ENCODE results near the gene KCNK3. TPM values are rescaled to one million over a fixed set of nuclear protein-coding genes. Genes with fewer than 3 reads are reported as not detected.

The KCNK3 gene
- total and polyA plus RNA-seq, 9 donors, result 0.76 to 78.2 (median 2.1) TPM

GRCh38 chr2:26737221-26737620, 44.7 kb downstream of the KCNK3 start:
- intact Hi-C loops (cut with DNase I), result loop anchor here in 1 of 4 donors (2.0 kb wide), 1 partner anchor 124 kb away; no protein-coding TSS in a partner anchor
- Histone ChIP-seq H3K4me3 (no peak overlapping the region), H3K9me3 (no peaks in the 10 kb centered on the region), H3K27ac (no peak overlapping the region), H3K27me3 (no peaks in the 10 kb centered on the region), H3K36me3 (no peaks in the 10 kb centered on the region), H3K4me1 (ENCODE audit: insufficient read depth) (peaks cover 4% of the 10 kb centered on the region)
- DNase-seq, result no peak
- TF ChIP-seq POLR2A (IDR thresholded peaks at IDR 0.05) (no peak), EP300 (IDR thresholded peaks at IDR 0.05) (no peak), CTCF (IDR thresholded peaks at IDR 0.05) (no peak)
- WGBS, 3 donors, result 91 to 95% (median 93%) methylated on average over 4 of the region's 4 CpGs

- Histone ChIP-seq H3K4me1 (ENCODE audit: insufficient read depth) (peaks cover 4% of the 10 kb centered on the region), H3K27ac (no peak overlapping the region), H3K36me3 (no peaks in the 10 kb centered on the region), H3K27me3 (no peaks in the 10 kb centered on the region), H3K9me3 (no peaks in the 10 kb centered on the region), H3K4me3 (no peak overlapping the region)
- no peak for DNase-seq
- intact Hi-C loops (cut with DNase I), result no loop called here
- TF ChIP-seq CTCF (IDR thresholded peaks at IDR 0.05) (no peak), EP300 (IDR thresholded peaks at IDR 0.05) (no peak), POLR2A (IDR thresholded peaks at IDR 0.05) (no peak)
- WGBS, 3 donors, result 88 to 94% (median 91%) methylated on average over 4 of the region's 4 CpGs
These were observed 46.0 kb downstream of the KCNK3 start for GRCh38 chr2:26738481-26738880.

- intact Hi-C loops (cut with DNase I), result no loop called here
- no peak for DNase-seq
- no peaks in the 10 kb centered on the region for H3K27me3 ChIP-seq
- no peak for TF ChIP-seq CTCF (IDR thresholded peaks at IDR 0.05)
- TF ChIP-seq POLR2A (IDR thresholded peaks at IDR 0.05), result no peak
- no peak for TF ChIP-seq EP300 (IDR thresholded peaks at IDR 0.05)
- H3K9me3 ChIP-seq, result no peaks in the 10 kb centered on the region
- WGBS, 3 donors, result 87 to 95% (median 94%) methylated on average over 7 of the region's 7 CpGs
- no peak overlapping the region for H3K4me3 ChIP-seq
- H3K36me3 ChIP-seq, result no peaks in the 10 kb centered on the region
- H3K4me1 ChIP-seq (ENCODE audit: insufficient read depth), result peaks cover 4% of the 10 kb centered on the region
- H3K27ac ChIP-seq, result no peak overlapping the region
These were observed 47.0 kb downstream of the KCNK3 start for GRCh38 chr2:26739514-26739913.

GRCh38 chr2:26740346-26740745, 47.8 kb downstream of the KCNK3 start:
- Histone ChIP-seq H3K9me3 (no peaks in the 10 kb centered on the region), H3K36me3 (no peaks in the 10 kb centered on the region), H3K4me1 (ENCODE audit: insufficient read depth) (peaks cover 4% of the 10 kb centered on the region), H3K27ac (no peak overlapping the region), H3K27me3 (no peaks in the 10 kb centered on the region), H3K4me3 (no peak overlapping the region)
- intact Hi-C loops (cut with DNase I), result loop anchor here in 1 of 4 donors (5.0 kb wide), 1 partner anchor 133 kb away; no protein-coding TSS in a partner anchor
- 70 to 83% (median 81%) methylated on average over 6 of the region's 6 CpGs for WGBS, 3 donors
- TF ChIP-seq CTCF (IDR thresholded peaks at IDR 0.05) (no peak), POLR2A (IDR thresholded peaks at IDR 0.05) (no peak), EP300 (IDR thresholded peaks at IDR 0.05) (no peak)
- no peak for DNase-seq

All from ovary (tissue), 9 donors.